Neural progenitor cell (in vitro differentiated cells): Measurements from ENCODE around the gene MSANTD2. TPM values are rescaled to one million over a fixed set of nuclear protein-coding genes. Genes with fewer than 3 reads are reported as not detected.
A peak's percentile ranks its signal among the peaks of the same experiment; 100 is the strongest.

Experiments used
- DNase-seq: peaks from one replicate; pipeline ENCODE4 v3.0.0-alpha.2; 2016; ENCODE audit warnings: low spot score
- H2AFZ ChIP-seq: fragments of 200-600 bp; sonication (generic); replicated peaks from 2 replicates; pipeline ENCODE4 v1.6.1; 2016; ENCODE audit warnings: antibody characterized with exemption
- H3F3A ChIP-seq: fragments of 200-600 bp; sonication (generic); 2 replicates; pipeline ENCODE4 v1.6.1; 2016; ENCODE audit warnings: antibody characterized with exemption, low read depth
- H3K27ac ChIP-seq: fragments of 200-600 bp; sonication (generic); 2 replicates; pipeline ENCODE4 v1.5.1; 2016; ENCODE audit warnings: mild to moderate bottlenecking
- H3K27me3 ChIP-seq: fragments of 200-600 bp; sonication (generic); 2 replicates; pipeline ENCODE4 v1.6.1; 2016; ENCODE audit warnings: mild to moderate bottlenecking, moderate library complexity
- H3K36me3 ChIP-seq: fragments of 200-600 bp; sonication (generic); 2 replicates; pipeline ENCODE4 v1.5.1; 2016
- H3K4me1 ChIP-seq: fragments of 200-600 bp; sonication (generic); 2 replicates; pipeline ENCODE4 v1.6.1; 2016; ENCODE audit warnings: mixed run types
- H3K4me2 ChIP-seq: fragments of 200-600 bp; sonication (generic); 2 replicates; pipeline ENCODE4 v1.6.1; 2016
- H3K4me3 ChIP-seq: fragments of 200-600 bp; sonication (generic); 2 replicates; pipeline ENCODE4 v1.5.1; 2016
- H3K79me2 ChIP-seq: fragments of 200-600 bp; sonication (generic); 2 replicates; pipeline ENCODE4 v1.6.1; 2016; ENCODE audit warnings: low read depth
- H3K9ac ChIP-seq: fragments of 200-600 bp; sonication (generic); 2 replicates; pipeline ENCODE4 v1.6.1; 2016
- H3K9me3 ChIP-seq: fragments of 200-600 bp; sonication (generic); 2 replicates; pipeline ENCODE4 v1.5.1; 2016; ENCODE audit warnings: low read depth
- H4K20me1 ChIP-seq: fragments of 200-600 bp; sonication (generic); 2 replicates; pipeline ENCODE4 v1.6.1; 2016; ENCODE audit warnings: low read depth
- H3K27ac Mint-ChIP-seq: 3 replicates; pipeline ENCODE4 v1.8.0; 2021; ENCODE audit warnings: mixed read lengths
- H3K27me3 Mint-ChIP-seq: 2 replicates; pipeline ENCODE4 v1.8.0; 2022; ENCODE audit warnings: low read depth, mild to moderate bottlenecking, inconsistent platforms, moderate library complexity, mixed read lengths; ENCODE audit not compliant: insufficient read depth
- H3K36me3 Mint-ChIP-seq: 3 replicates; pipeline ENCODE4 v1.8.0; 2021; ENCODE audit warnings: mixed read lengths
- H3K4me1 Mint-ChIP-seq: 3 replicates; pipeline ENCODE4 v1.8.0; 2021; ENCODE audit warnings: mixed read lengths
- H3K4me3 Mint-ChIP-seq: 3 replicates; pipeline ENCODE4 v1.8.0; 2021; ENCODE audit warnings: mild to moderate bottlenecking, moderate library complexity, mixed read lengths
- H3K9me3 Mint-ChIP-seq: 3 replicates; pipeline ENCODE4 v1.8.0; 2020; ENCODE audit warnings: mixed read lengths
- EZH2 ChIP-seq: fragments of 200-600 bp; sonication (generic); IDR thresholded peaks from 2 replicates; pipeline ENCODE4 v1.6.1; 2017; ENCODE audit warnings: antibody characterized with exemption, mild to moderate bottlenecking, moderate library complexity
- EZH2phosphoT487 ChIP-seq: fragments of 200-600 bp; sonication (generic); IDR thresholded peaks from 2 replicates; pipeline ENCODE4 v1.6.1; 2017; ENCODE audit warnings: antibody characterized with exemption
- total RNA-seq: library from RNA; depleted of rRNA; stranded (reverse); fragments of >200 nt; gene quantifications from 2 replicates; pipeline ENCODE4 v1.2.3, GENCODE V29; 2015; ENCODE audit warnings: low replicate concordance
- TF ChIP-seq, protein P1 (sequence below): fragments of 200-600 bp; sonication (generic); IDR thresholded peaks from 2 replicates; pipeline ENCODE4 v1.5.1; 2017; ENCODE audit warnings: antibody characterized with exemption, mild to moderate bottlenecking

Gene MSANTD2
- total RNA-seq, 1 donor from 2014 or later, result 41.9 TPM

DNA sequence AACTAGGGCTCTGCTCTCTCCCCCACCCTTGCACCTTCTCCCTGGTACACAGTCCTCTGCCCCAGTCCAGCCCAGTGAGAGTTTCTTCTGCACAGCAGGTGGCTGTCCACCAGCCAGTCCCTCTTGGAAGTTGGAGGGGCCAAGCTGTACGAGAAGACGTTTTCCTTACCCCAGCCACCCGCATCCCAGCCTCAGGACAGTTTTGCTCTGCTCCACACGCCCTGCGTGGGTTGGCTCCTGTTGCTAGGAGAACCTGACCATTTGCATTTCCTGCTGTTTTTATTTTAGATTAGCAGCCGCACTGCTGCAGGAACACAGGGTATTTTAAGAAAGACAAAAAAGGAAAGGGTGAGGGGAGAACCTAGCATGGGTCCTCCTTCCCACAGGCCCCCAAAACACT lies 78.0 kb downstream of the MSANTD2 start:
- peaks cover 17% of the 10 kb centered on the region for H3F3A ChIP-seq
- H2AFZ ChIP-seq, result no peak overlapping the region
- no peaks in the 10 kb centered on the region for H3K36me3 ChIP-seq
- no peak overlapping the region for H3K27ac ChIP-seq
- Mint-ChIP-seq H3K27me3 (peaks cover 29% of the 10 kb centered on the region), H3K9me3 (no peaks in the 10 kb centered on the region), H3K4me1 (peaks cover 71% of the 10 kb centered on the region), H3K4me3 (no peak overlapping the region), H3K27ac (peak overlapping the region; percentile 20), H3K36me3 (no peaks in the 10 kb centered on the region)
- no peak overlapping the region for H3K9ac ChIP-seq
- DNase-seq, result no peak
- H3K4me3 ChIP-seq, result no peak overlapping the region
- no peaks in the 10 kb centered on the region for H3K79me2 ChIP-seq
- H3K27me3 ChIP-seq, result peaks cover 83% of the 10 kb centered on the region
- peaks cover 42% of the 10 kb centered on the region for H3K4me1 ChIP-seq
- H4K20me1 ChIP-seq, result no peaks in the 10 kb centered on the region
- no peaks in the 10 kb centered on the region for H3K9me3 ChIP-seq
- no peak overlapping the region for H3K4me2 ChIP-seq
- TF ChIP-seq, protein P1, sequence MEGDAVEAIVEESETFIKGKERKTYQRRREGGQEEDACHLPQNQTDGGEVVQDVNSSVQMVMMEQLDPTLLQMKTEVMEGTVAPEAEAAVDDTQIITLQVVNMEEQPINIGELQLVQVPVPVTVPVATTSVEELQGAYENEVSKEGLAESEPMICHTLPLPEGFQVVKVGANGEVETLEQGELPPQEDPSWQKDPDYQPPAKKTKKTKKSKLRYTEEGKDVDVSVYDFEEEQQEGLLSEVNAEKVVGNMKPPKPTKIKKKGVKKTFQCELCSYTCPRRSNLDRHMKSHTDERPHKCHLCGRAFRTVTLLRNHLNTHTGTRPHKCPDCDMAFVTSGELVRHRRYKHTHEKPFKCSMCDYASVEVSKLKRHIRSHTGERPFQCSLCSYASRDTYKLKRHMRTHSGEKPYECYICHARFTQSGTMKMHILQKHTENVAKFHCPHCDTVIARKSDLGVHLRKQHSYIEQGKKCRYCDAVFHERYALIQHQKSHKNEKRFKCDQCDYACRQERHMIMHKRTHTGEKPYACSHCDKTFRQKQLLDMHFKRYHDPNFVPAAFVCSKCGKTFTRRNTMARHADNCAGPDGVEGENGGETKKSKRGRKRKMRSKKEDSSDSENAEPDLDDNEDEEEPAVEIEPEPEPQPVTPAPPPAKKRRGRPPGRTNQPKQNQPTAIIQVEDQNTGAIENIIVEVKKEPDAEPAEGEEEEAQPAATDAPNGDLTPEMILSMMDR, result no peak
- no peak for TF ChIP-seq EZH2phosphoT487
- no peak for TF ChIP-seq EZH2

DNA sequence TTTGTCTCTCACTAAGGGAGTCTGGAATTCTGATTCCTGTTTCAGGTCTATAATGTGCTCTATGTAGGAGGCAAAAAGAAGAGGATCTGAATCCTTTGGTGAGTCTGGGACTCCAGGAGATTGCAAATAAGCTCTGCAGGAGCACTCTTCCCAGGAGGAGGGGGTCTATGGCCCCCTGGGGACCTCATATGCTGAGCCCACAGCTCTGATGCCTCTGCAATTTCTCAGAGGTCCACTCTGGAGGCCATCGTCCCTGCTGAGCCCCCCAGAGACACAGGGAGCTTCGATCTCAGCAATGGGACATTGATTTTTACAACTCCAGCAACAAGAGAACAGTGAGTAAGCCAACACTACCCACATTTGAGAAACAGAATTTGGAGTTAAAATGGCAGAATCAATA lies 80.7 kb downstream of the MSANTD2 start:
- H3K4me2 ChIP-seq, result no peak overlapping the region
- DNase-seq, result no peak
- Mint-ChIP-seq H3K27ac (no peak overlapping the region), H3K4me3 (peak overlapping the region; percentile 83), H3K27me3 (peaks cover 19% of the 10 kb centered on the region), H3K9me3 (no peaks in the 10 kb centered on the region), H3K4me1 (peaks cover 56% of the 10 kb centered on the region), H3K36me3 (no peaks in the 10 kb centered on the region)
- no peak overlapping the region for H3K9ac ChIP-seq
- peaks cover 17% of the 10 kb centered on the region for H3F3A ChIP-seq
- H3K27ac ChIP-seq, result no peak overlapping the region
- H3K36me3 ChIP-seq, result no peaks in the 10 kb centered on the region
- no peaks in the 10 kb centered on the region for H4K20me1 ChIP-seq
- H2AFZ ChIP-seq, result no peak overlapping the region
- H3K27me3 ChIP-seq, result peaks cover 90% of the 10 kb centered on the region
- TF ChIP-seq, protein P1, result no peak
- TF ChIP-seq EZH2phosphoT487 (no peak), EZH2 (no peak)
- H3K4me1 ChIP-seq, result peaks cover 27% of the 10 kb centered on the region
- H3K4me3 ChIP-seq, result no peak overlapping the region
- H3K79me2 ChIP-seq, result no peaks in the 10 kb centered on the region
- H3K9me3 ChIP-seq, result no peaks in the 10 kb centered on the region

DNA sequence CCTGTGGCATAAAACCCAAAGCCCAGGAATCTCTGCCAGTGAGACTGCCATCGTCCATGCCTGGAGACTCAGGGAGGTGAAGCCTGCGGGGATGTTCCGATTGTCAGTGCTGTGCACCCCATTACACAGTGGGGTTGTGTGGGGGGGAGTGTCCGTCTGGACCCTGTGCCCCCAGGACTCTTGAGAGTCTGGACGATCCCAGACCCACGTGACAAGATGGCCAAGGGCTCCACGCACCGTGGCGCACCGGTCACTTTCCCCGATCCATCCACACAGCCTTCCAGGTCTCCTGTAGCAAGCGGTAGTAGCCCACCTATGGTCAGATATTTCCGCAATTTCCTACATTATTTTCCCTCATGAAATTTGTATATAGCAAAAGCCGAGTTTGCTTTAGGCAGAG lies 81.4 kb downstream of the MSANTD2 start:
- peak overlapping the region; percentile 99 for H2AFZ ChIP-seq
- no peaks in the 10 kb centered on the region for H3K79me2 ChIP-seq
- TF ChIP-seq EZH2 (no peak), EZH2phosphoT487 (no peak)
- TF ChIP-seq, protein P1, result no peak
- peaks cover 83% of the 10 kb centered on the region for H3K27me3 ChIP-seq
- H3K4me1 ChIP-seq, result peaks cover 27% of the 10 kb centered on the region
- Mint-ChIP-seq H3K4me1 (peaks cover 49% of the 10 kb centered on the region), H3K36me3 (no peaks in the 10 kb centered on the region), H3K27ac (no peak overlapping the region), H3K27me3 (peaks cover 17% of the 10 kb centered on the region), H3K9me3 (no peaks in the 10 kb centered on the region), H3K4me3 (peak overlapping the region; percentile 83)
- H3F3A ChIP-seq, result peaks cover 17% of the 10 kb centered on the region
- H4K20me1 ChIP-seq, result no peaks in the 10 kb centered on the region
- no peaks in the 10 kb centered on the region for H3K9me3 ChIP-seq
- no peak overlapping the region for H3K27ac ChIP-seq
- no peak for DNase-seq
- peak overlapping the region; percentile 98 for H3K4me2 ChIP-seq
- no peak overlapping the region for H3K9ac ChIP-seq
- H3K36me3 ChIP-seq, result no peaks in the 10 kb centered on the region
- H3K4me3 ChIP-seq, result peak overlapping the region; percentile 52
